ENCODE data around the gene MAD1L1. TPM values are rescaled to one million over a fixed set of nuclear protein-coding genes. Genes with fewer than 3 reads are reported as not detected.

The MAD1L1 gene
- total RNA-seq, 2 donors from 2014 or later, result 18.9 to 24.9 TPM

DNA sequence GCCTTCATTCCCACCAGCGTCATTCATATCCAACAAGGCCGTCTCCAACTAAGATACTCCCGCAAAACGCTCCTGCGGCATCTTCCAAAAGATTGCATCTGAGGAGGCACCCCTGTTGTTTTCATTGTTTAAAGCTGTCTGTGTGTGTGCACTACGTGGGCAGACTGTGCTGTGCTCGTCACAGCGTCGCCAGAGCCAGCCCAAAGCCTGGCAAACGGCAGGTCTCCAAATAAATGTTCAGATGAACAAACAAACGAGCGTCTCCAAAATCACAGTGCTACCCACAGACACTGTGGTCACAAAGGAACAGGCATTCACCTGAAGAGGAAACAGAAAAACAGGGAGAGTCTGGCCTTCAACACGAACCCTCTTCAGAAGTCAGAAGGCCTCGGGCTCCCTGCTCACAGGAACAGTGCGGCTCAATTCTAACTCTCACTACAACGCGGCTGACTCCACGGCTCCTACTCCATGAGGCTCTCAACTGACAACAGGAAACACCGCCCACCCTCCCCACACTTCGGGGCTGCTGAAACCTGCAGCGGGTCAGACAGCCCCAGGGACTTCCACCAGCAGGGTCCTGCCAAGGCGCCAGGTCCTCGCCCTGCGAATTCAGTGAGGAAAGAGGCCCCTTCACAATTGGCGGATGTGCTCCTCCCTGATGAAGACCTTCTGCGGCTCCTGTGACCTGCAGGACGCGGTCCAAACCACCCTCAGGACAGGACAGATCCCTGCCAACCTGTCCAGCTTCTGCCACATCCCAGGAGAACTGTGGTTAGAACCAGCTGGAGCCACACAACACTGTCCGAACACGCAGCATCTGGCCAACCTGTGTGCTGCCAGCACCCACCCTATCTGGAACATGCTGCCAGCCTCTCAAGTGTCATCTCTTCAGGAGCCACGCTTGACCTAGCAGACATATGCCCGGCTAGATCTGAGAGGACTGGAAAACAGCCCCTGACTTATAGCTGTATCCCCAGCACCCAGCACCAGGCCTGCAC is 36.1 kb downstream of the MAD1L1 start:
- DNase-seq, result no peak
- intact Hi-C loops (cut with DNase I), result no loop called here
- no peak for ATAC-seq

DNA sequence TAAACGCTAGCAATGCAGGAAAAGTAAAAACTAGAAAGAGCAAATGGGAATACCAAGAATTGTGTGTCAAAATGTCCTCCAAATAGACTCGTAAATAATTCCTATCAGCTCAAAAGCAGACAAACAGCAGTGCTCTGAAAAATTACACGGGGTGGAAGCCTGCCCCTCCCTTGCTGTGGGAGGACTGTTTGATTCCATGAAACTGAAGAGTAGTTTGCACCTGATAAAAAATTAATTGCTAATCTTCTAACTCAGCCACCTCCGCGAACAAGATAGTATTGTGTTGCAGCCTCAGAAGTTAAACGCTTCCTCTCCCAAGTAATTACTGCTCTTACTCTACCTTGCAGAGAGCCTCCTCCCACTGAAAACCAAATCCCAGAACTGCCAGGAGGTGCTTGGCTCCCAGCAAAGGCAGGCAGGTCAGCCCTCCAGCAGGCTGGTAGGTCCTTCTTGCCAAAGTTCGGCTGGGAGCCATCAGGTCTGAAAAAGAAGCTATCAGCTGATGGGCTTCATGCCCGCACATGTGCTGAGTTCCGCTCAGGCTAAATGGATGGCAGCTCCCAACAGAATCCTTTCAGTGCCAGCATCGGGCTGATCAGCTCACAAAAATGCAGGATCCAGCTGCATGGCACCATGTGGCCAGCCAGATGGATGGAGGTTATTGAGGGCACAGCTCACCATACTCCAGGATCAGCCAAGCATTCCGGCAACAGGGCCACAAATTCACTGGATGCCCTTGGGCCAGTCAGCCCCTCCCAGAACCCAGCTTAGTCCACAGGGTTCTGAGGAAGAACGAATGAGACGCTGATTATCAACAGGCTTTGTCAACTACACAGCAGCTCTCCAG is 37.1 kb downstream of the MAD1L1 start:
- ATAC-seq, result peak; percentile 71 to 77
- intact Hi-C loops (cut with DNase I), result no loop called here
- peak; percentile 61 for DNase-seq

DNA sequence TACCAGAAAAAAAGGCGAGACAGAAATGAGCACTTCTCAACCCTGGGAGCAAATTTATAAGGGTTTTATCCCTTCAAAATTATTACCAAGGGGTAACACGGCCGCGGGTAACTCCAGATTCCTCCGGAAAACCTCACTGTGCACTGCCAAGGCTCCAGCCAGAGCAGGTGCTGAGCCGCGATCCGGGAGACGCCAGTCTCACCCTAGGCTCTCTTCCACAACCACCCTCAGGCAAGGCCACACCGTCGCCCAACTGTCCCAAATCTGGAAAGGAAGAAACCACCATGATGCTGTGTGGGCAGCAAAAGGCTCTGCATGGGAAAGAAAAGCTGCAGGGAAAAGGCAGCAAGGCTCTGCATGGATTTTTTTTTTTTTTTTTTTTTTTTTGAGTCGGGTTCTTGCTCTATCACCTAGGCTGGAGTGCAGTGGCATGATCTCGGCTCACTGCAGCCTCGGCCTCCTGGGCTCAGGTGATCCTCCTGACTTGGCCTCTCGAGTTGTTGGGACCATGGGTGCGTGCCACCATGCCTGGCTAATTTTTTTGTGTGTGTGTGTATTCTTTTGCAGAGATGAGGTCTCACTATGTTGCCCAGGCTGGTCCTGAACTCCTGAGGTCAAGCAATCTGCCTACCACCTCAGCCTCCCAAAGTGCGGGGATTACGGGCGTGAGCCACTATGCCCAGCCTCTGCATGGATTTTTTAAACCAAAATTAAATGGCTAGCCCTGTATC is 39.0 kb downstream of the MAD1L1 start:
- ATAC-seq (no peak), DNase-seq (no peak)
- intact Hi-C loops (cut with DNase I), result no loop called here

DNA sequence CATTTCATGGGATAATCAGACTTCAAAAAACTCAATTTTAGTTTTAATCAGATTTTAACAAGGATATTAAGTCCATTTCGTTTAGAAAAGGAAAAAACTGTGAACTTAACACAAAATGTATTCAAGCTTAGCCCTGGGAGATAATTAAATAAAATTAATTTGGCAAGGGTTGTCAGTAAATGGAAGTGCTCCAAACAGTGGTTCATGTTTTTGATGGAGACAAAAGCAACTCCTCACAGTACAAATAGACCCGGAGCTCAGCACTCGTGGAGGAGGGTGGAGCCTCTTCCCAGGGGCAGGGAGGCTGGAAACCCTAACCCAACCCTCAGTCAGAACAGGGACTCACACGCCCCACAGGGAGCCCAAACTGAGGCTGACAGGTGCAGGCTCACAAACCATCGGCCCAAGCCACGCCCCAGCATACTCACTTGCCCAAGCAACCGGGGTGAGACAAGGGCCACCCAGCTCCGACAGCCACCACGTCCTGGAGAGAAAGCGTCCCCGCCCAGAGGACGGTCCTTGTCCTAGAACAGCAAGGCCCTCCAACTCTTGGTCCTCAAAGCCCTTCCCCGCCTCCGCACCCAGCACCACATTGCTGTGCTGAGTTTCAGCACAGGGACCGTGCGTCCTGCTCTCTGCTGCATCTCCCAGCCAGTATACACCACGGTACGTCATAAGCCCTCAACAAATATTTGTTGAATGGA is 39.8 kb downstream of the MAD1L1 start:
- no peak for ATAC-seq
- DNase-seq, result no peak
- intact Hi-C loops (cut with DNase I), result no loop called here

DNA sequence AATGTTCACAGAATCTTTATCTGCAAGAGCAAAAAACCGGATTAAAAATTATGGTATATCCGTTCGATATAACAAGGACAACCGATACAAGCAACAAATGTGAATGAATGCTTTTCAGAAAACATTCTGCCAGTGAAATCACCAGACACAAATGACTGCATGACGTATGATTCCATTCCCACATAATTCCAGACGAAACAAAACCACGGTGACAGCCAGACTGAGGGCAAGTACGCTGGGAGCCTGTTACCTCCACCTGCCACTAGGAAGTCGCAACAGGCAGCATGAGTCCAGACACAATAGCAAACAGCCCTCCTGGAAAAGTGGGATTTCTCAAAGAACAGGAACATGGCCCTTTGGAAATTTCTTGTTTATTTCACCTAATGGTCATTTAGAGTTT is 41.7 kb downstream of the MAD1L1 start:
- intact Hi-C loops (cut with DNase I), result no loop called here
- DNase-seq, result no peak
- no peak for ATAC-seq

DNA sequence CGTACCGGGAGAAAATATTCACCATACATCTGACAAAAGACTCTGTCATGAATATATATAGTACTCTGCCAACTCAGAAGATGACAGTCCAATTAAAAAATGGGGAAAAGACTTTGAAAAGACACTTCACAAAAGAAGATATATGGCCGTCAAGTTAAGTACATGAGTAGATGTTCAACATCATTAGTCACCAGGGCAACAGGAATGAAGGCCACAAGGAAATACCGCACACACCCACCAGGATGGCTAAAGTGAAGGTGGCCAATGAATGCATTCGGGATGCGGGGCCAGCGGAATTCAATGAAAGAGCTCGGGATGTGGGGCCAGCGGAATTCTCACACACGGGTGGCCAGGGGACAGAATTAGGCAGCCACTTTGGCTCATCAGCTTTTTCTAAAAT is 42.2 kb downstream of the MAD1L1 start:
- intact Hi-C loops (cut with DNase I), result no loop called here
- no peak for DNase-seq
- no peak for ATAC-seq

DNA sequence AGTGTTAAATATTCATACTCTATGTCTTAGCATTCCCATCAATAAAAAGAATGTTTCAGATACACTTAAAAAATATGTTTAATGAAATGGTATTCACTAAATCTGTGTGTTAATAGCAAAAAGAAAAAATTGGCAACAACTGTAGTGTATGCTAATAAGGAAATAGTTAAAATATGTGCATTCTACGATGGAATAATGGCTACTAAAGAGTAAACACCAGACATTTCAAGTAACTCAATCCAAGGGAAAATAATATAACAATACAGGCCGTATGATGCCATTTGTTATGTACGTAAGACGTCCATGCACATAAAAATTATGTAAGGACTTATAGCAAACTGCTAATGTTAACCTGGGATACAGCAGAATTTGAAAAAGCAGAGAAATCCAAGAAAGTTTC is 46.6 kb downstream of the MAD1L1 start:
- DNase-seq (no peak), ATAC-seq (no peak)
- intact Hi-C loops (cut with DNase I), result no loop called here

DNA sequence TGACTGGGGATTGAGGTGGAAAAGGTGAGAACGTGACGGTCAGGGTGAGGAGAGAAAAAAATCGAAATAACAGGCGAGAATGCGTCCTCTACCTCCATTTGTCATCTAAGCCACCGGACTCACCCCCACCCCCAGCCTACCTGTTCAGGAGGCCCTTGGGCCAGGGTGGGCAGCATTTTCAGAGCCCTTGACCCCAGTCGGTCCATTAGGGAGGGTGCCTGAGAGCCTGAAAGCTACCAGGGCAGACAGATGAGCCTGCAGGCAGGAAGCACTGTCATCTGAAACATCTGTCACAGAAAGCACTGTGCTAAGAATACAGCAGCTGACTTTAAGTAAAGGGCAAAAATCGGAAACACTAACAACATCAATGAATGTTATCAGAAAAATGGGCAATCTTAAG is 47.0 kb downstream of the MAD1L1 start:
- DNase-seq (no peak), ATAC-seq (no peak)
- intact Hi-C loops (cut with DNase I), result no loop called here

DNA sequence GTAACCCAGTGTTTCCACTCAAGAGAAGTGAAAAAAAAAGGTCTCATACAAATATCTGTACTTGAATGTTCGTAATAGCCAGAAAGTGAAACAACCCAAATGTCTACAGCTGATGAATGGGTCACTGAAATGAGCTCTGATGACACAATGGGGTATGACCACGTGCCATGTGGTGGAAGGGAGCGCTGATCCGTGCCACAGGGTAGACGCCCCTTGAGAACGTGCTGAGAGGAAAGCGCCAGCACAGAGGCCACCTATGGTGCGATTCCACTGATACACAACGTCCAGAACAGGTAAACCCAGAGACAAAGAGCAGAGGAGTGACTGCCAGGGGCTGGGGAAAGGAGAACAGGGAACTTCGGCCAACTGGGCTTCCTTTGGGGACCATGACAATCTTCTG is 50.3 kb downstream of the MAD1L1 start:
- intact Hi-C loops (cut with DNase I), result no loop called here
- DNase-seq, result no peak
- ATAC-seq, result no peak

DNA sequence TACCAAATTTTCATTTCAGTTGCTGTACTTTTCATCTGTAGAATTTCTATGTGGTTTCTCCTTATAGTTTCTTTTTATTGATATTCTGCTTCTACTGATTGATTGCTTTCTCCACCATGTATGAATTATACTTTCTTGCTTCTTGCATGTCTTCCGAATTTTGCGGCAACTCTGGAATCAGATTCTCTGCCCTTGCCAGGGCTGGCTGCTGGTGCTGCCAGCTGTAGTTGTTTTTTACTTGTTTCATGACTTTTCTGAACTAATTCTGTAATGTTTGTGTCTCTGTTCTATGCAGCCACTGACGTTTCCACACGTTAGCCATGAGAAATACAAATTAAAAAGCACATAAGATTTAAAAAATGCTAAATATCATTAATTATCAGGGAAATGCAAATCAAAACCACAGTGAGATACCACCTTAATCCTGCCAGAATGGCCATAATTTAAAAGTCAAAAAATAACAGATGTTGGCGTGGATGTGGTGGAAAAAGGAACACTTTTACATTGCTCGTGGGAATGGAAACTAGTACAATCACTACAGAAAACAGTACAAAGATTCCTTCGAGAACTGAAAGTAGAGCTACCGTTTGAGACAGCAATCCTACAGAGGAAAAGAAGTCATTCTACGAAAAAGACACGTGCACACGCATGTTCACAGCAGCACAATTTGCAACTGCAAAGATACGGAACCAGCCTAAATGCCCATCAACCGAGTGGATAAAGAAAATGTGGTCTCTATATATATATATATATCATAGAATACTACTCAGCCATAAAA is 51.5 kb downstream of the MAD1L1 start:
- no peak for DNase-seq
- intact Hi-C loops (cut with DNase I), result no loop called here
- no peak for ATAC-seq

DNA sequence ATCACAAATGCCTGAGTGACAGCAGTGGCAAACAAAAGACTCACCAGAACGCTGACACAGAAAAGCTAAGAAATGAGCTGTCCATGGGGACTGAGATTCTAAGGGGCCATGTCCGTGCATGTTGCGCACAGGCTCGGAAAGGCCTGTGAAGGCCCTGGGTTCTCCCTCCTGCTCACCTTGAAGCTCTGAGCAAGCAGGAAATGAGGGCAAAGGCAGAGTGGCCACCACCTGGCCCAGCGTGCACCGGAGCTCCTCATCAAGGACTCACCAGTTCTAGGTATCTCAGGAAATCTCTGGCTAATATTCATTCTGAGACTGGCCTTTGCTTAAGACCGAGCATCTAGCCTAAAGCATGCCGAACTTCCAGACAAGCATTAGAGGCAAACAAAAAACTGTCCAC is 52.7 kb downstream of the MAD1L1 start:
- DNase-seq (no peak), ATAC-seq (no peak)
- intact Hi-C loops (cut with DNase I), result no loop called here

DNA sequence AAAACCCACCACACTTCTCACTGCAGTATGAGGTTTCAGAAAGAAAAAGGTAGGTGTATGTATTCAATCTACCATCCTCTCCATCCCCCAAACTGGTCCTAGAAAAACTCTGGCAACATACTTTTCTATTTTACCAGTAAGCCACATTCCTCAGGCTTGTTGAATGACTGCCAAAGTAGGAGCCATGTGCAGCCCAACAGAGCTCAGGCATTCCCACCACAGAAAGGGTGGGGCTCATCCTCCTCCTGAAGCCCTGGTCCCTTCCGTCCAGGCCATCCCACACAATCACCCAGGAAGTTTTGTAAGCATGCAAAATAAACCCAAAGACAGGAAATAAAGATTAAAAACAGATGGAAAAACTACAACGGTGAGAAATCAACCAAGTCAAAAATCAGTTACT is 57.2 kb downstream of the MAD1L1 start:
- DNase-seq, result peak; percentile 60
- intact Hi-C loops (cut with DNase I), result no loop called here
- peak; percentile 90 to 91 for ATAC-seq

DNA sequence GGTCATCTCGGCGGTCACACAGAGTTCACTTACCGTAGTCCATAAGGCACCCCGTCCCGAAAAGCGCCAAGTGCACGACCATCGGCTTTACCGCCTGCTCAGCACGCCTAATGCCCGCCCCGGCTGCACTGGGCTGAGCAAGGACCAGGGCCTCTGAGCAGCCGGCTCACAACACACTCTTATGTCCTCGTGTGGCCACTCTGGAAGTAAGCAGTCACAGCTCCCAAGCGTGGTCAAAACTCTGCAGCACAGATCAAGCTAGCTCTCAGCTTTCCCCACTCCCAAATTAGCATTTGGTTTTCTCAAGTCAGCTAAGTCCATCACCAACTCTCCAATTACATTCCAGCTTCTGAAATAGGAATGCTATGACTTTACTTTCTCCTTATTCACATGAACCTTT is 57.7 kb downstream of the MAD1L1 start:
- no peak for DNase-seq
- peak; percentile 55 to 76 for ATAC-seq
- intact Hi-C loops (cut with DNase I), result no loop called here

DNA sequence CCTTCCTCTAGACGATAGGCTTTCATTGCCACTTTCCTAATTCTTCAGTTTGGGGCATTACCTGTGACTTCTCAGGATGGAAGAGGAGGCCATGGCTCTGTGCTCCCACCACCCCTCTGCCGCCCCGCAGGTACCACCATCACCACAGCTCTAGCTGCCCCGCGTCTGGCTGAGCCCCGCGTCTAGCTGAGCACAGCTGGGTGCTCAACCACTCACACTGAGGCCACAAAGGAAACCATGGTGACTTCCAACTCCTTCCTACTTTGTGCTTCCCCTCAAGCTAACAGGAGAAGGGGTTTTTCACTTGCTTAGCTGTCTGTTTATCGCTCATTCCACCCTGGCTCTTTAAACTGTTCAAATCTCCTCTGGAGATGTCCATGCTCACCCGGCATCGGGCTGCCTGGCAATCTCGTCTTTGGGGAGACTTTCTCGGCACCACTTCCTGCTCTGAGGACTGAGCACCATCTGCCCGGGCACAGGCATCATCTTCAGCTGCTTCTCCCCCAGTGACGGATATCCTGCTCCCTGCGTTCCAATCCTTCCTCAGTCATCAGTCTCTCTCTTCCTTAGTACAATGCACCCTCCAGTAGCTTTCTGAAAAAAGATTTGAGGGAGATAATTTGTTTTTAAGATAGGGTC is 59.4 kb downstream of the MAD1L1 start:
- intact Hi-C loops (cut with DNase I), result no loop called here
- no peak for ATAC-seq
- DNase-seq, result no peak

DNA sequence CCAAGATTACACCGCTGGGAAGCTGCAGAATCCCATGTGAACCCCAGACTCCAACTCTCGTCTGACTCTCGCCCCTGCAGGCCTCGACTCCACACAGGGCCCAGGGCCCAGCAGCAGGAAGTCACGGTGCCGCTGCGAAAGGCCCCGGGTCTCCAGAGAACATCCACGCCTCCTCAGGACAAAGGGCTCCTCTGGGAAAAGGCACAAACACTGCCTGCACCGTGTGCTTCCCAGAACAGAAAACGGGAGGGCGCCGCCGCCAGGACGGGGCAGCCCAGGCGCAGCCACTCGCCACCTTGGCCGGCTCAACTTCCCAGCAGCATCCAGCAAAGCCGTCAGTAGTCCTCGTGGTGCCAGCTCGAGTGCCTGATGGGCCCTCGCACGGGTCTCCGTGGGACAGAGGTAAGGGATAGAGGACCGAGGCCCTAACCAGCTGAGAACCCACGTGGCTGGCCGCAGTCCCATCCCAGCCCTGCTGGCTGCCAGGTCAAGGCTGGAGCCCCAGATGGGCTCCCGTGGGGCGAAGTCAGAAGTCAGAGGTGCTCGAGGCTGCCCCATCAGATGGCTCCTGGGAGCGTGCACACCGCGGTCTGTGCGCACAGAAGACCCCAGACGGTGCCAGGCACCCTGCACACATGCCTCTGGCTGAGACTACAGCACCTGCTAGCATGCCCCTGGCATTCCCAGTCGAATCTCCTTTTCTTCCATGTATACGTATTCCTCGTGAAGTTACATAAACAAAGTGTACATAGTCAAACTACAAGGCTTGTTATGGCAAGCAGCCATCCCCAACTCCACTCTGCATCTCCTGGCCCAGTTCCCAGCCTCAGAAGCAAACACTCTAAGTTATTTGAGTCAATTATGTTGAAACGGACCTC is 60.2 kb downstream of the MAD1L1 start:
- intact Hi-C loops (cut with DNase I), result no loop called here
- peak in 1 of 2 donors; percentile 42 for ATAC-seq
- DNase-seq, result no peak

DNA sequence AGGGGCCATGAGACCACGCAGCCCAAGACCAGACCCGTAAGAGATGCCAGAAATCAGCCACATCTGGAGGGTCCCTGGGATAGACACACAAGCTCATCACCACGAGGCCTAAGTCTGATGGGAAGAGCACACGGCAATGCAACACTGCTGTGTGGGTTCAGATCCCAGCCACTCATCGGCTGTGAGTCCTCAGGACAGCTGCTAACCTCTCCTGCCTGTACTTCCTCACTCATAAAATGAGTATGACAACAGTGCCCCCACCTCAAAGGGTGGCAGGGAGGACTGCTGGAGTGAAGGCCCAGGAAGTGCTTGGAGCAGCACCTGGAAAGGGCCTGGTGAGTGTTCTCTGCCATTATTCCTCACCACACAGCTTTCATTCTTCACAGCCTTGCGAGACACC is 60.9 kb downstream of the MAD1L1 start:
- intact Hi-C loops (cut with DNase I), result no loop called here
- ATAC-seq (no peak), DNase-seq (no peak)
